ENCODE measurements around the gene HMHB1. TPM values are rescaled to one million over a fixed set of nuclear protein-coding genes. Genes with fewer than 3 reads are reported as not detected.

HMHB1 gene
- total RNA-seq, 1 experiment from 2014 or later, result not detected

DNA sequence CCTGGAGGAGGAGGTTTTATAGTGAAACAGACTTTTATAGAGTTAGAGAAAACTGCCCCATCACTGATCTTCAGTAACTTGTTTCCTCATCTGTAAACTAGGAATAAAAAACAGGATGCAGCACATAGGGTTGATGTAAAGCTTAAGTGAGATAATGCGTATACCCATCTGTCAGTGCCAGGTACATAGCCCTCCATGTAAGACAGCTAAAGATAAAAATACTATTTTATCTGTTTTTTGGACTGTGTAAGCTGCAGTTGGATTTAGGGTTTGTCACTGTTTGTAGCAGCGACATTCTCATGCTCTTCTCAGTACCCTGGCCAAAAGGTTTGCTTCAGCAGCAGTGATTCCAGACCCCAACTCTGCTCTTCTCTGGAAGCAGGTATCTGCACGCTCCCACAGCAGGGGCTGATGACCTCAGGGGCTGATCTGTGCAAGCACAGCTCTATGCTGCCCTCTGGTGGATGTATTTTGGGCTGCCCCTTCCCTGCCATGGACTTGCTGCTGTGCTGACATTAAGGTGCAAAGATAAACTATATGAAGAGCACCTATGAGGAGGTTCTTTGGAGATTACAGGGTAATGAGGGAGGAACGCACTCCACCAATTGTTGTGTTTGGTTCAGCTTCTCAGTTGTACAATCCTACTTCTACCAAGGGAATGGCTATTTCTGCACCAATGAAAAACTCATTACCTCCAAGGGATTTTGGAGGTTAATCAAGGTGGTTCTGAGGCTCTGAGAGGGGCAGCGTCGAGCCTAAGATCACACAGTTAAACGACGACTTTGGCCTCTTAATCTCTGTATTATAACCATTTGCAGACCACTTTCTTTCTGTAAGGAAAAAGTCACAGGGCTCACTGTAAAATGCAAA lies 13.1 kb downstream of the HMHB1 start:
- H2AK5ac ChIP-seq (ENCODE audit: insufficient read length, low read length), result no peak overlapping the region
- no peak overlapping the region for H4K8ac ChIP-seq (replicated peaks; ENCODE audit: insufficient read length, low read depth, low read length)
- DNase-seq, result peak; percentile 87
- no peak overlapping the region for H2BK120ac ChIP-seq (ENCODE audit: low read depth, low read length, poor library complexity, severe bottlenecking)
- no peaks in the 10 kb centered on the region for H4K20me1 ChIP-seq (ENCODE audit: control insufficient read depth, insufficient read depth, insufficient read length)
- WGBS (ENCODE audit: extremely low coverage, insufficient read length, low lambda C conversion rate), result no CpG with 5 or more reads among the region's 8 CpGs
- TF ChIP-seq, protein P1, sequence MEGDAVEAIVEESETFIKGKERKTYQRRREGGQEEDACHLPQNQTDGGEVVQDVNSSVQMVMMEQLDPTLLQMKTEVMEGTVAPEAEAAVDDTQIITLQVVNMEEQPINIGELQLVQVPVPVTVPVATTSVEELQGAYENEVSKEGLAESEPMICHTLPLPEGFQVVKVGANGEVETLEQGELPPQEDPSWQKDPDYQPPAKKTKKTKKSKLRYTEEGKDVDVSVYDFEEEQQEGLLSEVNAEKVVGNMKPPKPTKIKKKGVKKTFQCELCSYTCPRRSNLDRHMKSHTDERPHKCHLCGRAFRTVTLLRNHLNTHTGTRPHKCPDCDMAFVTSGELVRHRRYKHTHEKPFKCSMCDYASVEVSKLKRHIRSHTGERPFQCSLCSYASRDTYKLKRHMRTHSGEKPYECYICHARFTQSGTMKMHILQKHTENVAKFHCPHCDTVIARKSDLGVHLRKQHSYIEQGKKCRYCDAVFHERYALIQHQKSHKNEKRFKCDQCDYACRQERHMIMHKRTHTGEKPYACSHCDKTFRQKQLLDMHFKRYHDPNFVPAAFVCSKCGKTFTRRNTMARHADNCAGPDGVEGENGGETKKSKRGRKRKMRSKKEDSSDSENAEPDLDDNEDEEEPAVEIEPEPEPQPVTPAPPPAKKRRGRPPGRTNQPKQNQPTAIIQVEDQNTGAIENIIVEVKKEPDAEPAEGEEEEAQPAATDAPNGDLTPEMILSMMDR (conservative IDR thresholded peaks at IDR 0.05), result peak; percentile 97
- no peak overlapping the region for H2BK15ac ChIP-seq (ENCODE audit: low read depth, low read length)
- H3K27ac ChIP-seq (ENCODE audit: insufficient read length, low read depth, low read length), result no peak overlapping the region
- no peaks in the 10 kb centered on the region for H3K36me3 Mint-ChIP-seq (ENCODE audit: insufficient read depth in 1 of 3, low read depth in 3 of 3)
- H2BK12ac ChIP-seq (ENCODE audit: insufficient read length, low read depth, low read length), result no peak overlapping the region
- H3K9ac ChIP-seq (ENCODE audit: extremely low read depth, insufficient read length, low read length), result no peak overlapping the region
- no peaks in the 10 kb centered on the region for H3K9me3 ChIP-seq (ENCODE audit: control insufficient read depth, low read depth, low read length)
- H3K4me1 ChIP-seq (ENCODE audit: insufficient read depth, low read length), result no peaks in the 10 kb centered on the region; the same call in 1 of the 2 replicates
- no peak overlapping the region for H3K27ac Mint-ChIP-seq
- no peaks in the 10 kb centered on the region for H3K79me2 ChIP-seq (ENCODE audit: insufficient read depth, low read length)
- H3K18ac ChIP-seq (ENCODE audit: insufficient read length, low read depth, low read length), result no peak overlapping the region
- no peak overlapping the region for H4K91ac ChIP-seq (ENCODE audit: insufficient read length, low read depth, low read length)
- H2AFZ ChIP-seq (ENCODE audit: low read length), result no peak overlapping the region
- no peak overlapping the region for H3K4me3 Mint-ChIP-seq
- no peak overlapping the region for H4K5ac ChIP-seq (ENCODE audit: insufficient read length, low read depth, low read length)
- no peak overlapping the region for H3K4me2 ChIP-seq (ENCODE audit: insufficient read depth, insufficient read length, low read length)
- no peak overlapping the region for H2BK20ac ChIP-seq (ENCODE audit: low read depth, low read length, poor library complexity, severe bottlenecking)
- no peak overlapping the region for H3K4ac ChIP-seq (ENCODE audit: low read depth, low read length)
- H3K27me3 Mint-ChIP-seq (ENCODE audit: low read depth), result no peaks in the 10 kb centered on the region
- H3K23me2 ChIP-seq (ENCODE audit: insufficient read length, low read depth, low read length, poor library complexity, severe bottlenecking), result no peaks in the 10 kb centered on the region
- 0 out of 4 replicates have a peak, but pooled peaks cover 0 to 3% of the 10 kb centered on the region in 2 experiments for H3K4me1 Mint-ChIP-seq
- H3K14ac ChIP-seq (ENCODE audit: insufficient read depth, low read length), result no peak overlapping the region
- no peaks in the 10 kb centered on the region for H3K79me1 ChIP-seq (ENCODE audit: insufficient read depth, low read depth, low read length, poor library complexity, severe bottlenecking)
- H2BK5ac ChIP-seq (ENCODE audit: insufficient read length, low read length), result no peak overlapping the region
- H3K56ac ChIP-seq (ENCODE audit: insufficient read length, low read depth, low read length), result no peak overlapping the region
- no peak overlapping the region for H3T11ph ChIP-seq (ENCODE audit: low read length)
- no peak overlapping the region for H3K23ac ChIP-seq (ENCODE audit: insufficient read length, low read depth, low read length)
- H3K9me3 Mint-ChIP-seq, result no peaks in the 10 kb centered on the region
- H3K27me3 ChIP-seq (ENCODE audit: insufficient read depth, low read length), result no peaks in the 10 kb centered on the region

All from H9 (cell line).